CD8-positive, alpha-beta memory T cell (primary cell): ENCODE results near the gene PTPRE. TPM values are rescaled to one million over a fixed set of nuclear protein-coding genes. Genes with fewer than 3 reads are reported as not detected.

Experiments
- CTCF ChIA-PET: fragments of 350-600 bp; sonication (Branson Sonifier 250); formaldehyde crosslinking; loops from one replicate; lab custom pipeline; 2021; ENCODE audit warnings: antibody characterized with exemption; lab: Charles Lee
- POLR2A ChIA-PET: fragments of 350-600 bp; sonication (Branson Sonifier 250); formaldehyde crosslinking; loops from one replicate; lab custom pipeline; 2021; ENCODE audit warnings: antibody characterized with exemption; lab: Charles Lee
- DNase-seq, 5 donors: peaks; one replicate each; pipeline versions ENCODE4 v3.0.0 to v3.0.0-alpha.2; 2020 to 2022; ENCODE audit warnings: mixed read lengths in 1 of 5
- H3K27ac ChIP-seq: one replicate; pipeline ENCODE4 v1.7.0; 2013; ENCODE audit warnings: low read depth, mild to moderate bottlenecking, low read length, moderate library complexity
- H3K27me3 ChIP-seq: 2 replicates; pipeline ENCODE4 v1.7.0; 2013; ENCODE audit warnings: low read length, mild to moderate bottlenecking; ENCODE audit not compliant: insufficient read depth, poor library complexity, severe bottlenecking
- H3K36me3 ChIP-seq: 2 replicates; pipeline ENCODE4 v1.7.0; 2013; ENCODE audit warnings: mild to moderate bottlenecking, low read length, moderate library complexity; ENCODE audit not compliant: insufficient read depth
- H3K4me1 ChIP-seq: 2 replicates; pipeline ENCODE4 v1.7.0; 2013; ENCODE audit warnings: mild to moderate bottlenecking, low read length, moderate library complexity; ENCODE audit not compliant: insufficient read depth
- H3K4me3 ChIP-seq: 2 replicates; pipeline ENCODE4 v1.7.0; 2013; ENCODE audit warnings: mild to moderate bottlenecking, low read length
- H3K9me3 ChIP-seq: 2 replicates; pipeline ENCODE4 v1.7.0; 2013; ENCODE audit warnings: mild to moderate bottlenecking, low read length
- H3K27ac Mint-ChIP-seq, 8 donors: one replicate each; pipeline ENCODE4 v1.8.0; 2020 to 2021; ENCODE audit warnings: mixed read lengths in 8 of 8, mild to moderate bottlenecking in 6 of 8, inconsistent platforms in 3 of 8, moderate library complexity in 3 of 8
- H3K27me3 Mint-ChIP-seq, 2 donors: one replicate each; pipeline ENCODE4 v1.8.0; 2020 to 2021; ENCODE audit warnings: mixed read lengths in 2 of 2, mild to moderate bottlenecking in 1 of 2, moderate library complexity in 1 of 2
- H3K36me3 Mint-ChIP-seq, 3 donors: one replicate each; pipeline ENCODE4 v1.8.0; 2020 to 2021; ENCODE audit warnings: mixed read lengths in 3 of 3, inconsistent platforms in 1 of 3, mild to moderate bottlenecking in 1 of 3
- H3K4me1 Mint-ChIP-seq, 3 donors: one replicate each; pipeline ENCODE4 v1.8.0; 2020 to 2021; ENCODE audit warnings: mixed read lengths in 3 of 3, inconsistent platforms in 1 of 3, mild to moderate bottlenecking in 1 of 3
- H3K4me3 Mint-ChIP-seq, 7 donors: one replicate each; pipeline ENCODE4 v1.8.0; 2020 to 2021; ENCODE audit warnings: mixed read lengths in 7 of 7, mild to moderate bottlenecking in 6 of 7, moderate library complexity in 4 of 7, inconsistent platforms in 2 of 7
- H3K9me3 Mint-ChIP-seq, 5 donors: one replicate each; pipeline ENCODE4 v1.8.0; 2020 to 2022; ENCODE audit warnings: mixed read lengths in 5 of 5, mild to moderate bottlenecking in 3 of 5, moderate library complexity in 2 of 5, inconsistent platforms in 1 of 5
- polyA plus RNA-seq: library from polyadenylated mRNA; unstranded; fragments of 300-500 nt; fragmentation: Illumina TruSeq; gene quantifications from one replicate; pipeline ENCODE4 v1.2.3, GENCODE V29; 2021
- total RNA-seq, 2 experiments: library from RNA; stranded (reverse); gene quantifications; one replicate each; pipeline ENCODE4 v1.2.3, GENCODE V29; 2021

The PTPRE gene
- total and polyA plus RNA-seq, 3 experiments from 2014 or later, result 25.2 to 29.5 (median 26.0) TPM

DNA sequence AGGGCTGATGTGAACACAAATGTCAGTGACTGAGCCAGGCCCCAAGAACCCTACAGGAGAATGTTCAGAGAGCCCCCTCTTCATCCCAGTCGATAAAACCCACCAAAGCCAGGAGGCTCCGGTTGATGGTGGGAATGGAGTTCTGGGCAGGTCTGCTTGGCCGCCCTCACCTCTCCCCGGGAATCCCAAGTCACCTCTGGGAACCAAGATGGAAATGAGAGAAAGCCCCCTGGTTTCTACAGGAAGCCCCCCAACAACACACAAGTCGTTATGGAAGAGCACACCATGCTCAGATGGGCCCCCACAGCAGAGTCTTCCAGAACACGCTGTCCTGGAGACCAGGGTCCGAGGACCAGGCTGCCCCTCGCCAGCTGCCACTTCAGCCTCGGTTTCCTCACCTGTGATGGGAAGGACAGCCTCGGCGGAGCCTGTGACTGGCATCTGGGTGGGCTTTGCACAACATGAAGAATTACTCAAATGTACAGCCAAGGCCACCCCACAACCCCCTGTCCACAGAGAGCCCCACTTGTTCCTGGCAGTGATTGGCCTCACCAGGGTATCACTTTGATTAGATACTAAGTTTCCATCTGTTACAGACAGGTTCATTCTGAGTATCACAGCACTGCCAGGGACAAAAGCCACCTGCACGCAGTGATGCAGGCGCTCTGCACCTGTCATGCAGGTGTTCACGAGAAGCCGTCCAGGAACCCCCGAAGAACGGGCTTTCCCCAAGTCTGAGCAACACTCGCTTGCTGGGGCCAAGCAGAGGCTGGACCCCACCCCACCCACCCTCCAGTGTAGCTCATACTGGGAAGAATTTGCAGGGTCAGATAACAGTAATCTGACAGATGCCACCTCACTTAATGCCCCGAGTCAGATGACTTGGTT lies 161.7 kb downstream of the PTPRE start:
- Histone ChIP-seq H3K36me3 (peaks cover 62% of the 10 kb centered on the region), H3K4me3 (no peak overlapping the region), H3K4me1 (peaks cover 34% of the 10 kb centered on the region), H3K27ac (no peak overlapping the region), H3K9me3 (no peaks in the 10 kb centered on the region), H3K27me3 (no peaks in the 10 kb centered on the region)
- POLR2A ChIA-PET, result interaction anchor here (1.1 to 1.2 kb wide), 2 partner anchors 21 to 33 kb away, joined by 6 to 15 read pairs; no protein-coding TSS in a partner anchor
- CTCF ChIA-PET, result interaction anchor here (0.6 to 11.1 kb wide), 30 partner anchors 10 to 162 kb away, joined by 3 to 242 read pairs (median 4); partner anchors contain the start of gene PTPRE
- Mint-ChIP-seq H3K4me1 (peaks cover 49 to 54% (median 50%) of the 10 kb centered on the region in 3 donors), H3K9me3 (no peaks in the 10 kb centered on the region), H3K36me3 (peaks cover 30 to 83% (median 33%) of the 10 kb centered on the region in 3 donors), H3K27ac (peak overlapping the region in 6 of 8 donors; percentile 74 to 88 (median 80)), H3K4me3 (peak overlapping the region in 1 of 7 donors; percentile 11), H3K27me3 (no peaks in the 10 kb centered on the region)
- no peak for DNase-seq

DNA sequence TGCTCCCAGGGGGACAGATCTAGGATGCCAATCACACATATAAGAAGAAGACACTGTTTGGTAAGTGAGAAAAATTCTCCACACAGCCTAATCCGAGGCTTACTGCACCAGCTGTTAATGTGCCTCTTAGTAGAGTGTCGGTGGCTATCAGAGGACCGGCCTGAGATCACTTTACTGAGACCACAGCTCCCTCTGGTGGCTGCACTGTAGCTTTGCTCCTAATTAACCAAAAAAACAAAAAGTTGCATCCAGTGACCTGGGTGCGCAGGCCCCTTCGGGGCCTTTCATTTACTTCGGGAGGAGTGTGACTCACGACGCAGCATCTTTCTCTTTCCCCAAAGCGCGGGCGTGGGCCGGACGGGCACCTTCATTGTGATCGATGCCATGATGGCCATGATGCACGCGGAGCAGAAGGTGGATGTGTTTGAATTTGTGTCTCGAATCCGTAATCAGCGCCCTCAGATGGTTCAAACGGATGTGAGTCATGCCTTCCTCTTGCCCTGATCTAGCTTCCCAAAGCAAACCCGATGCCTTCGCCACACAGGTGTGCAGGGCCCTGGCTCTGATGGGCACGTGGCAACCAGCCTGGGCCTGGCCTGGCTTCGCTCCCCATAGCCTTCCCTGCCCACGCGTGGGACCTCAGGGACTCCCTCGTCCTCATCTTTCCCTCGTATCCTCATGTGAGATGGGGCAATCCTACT lies 162.6 kb downstream of the PTPRE start:
- H3K9me3 ChIP-seq, result no peaks in the 10 kb centered on the region
- peaks cover 25% of the 10 kb centered on the region for H3K4me1 ChIP-seq
- peaks cover 67% of the 10 kb centered on the region for H3K36me3 ChIP-seq
- peak; percentile 67 to 84 (median 68) for DNase-seq
- peak overlapping the region in 7 of 8 donors; percentile 9 to 88 (median 76) for H3K27ac Mint-ChIP-seq
- CTCF ChIA-PET, result interaction anchor here (0.6 to 11.1 kb wide), 31 partner anchors 9 to 163 kb away, joined by 3 to 242 read pairs (median 4); partner anchors contain the start of gene PTPRE
- POLR2A ChIA-PET, result interaction anchor here (1.1 to 1.2 kb wide), 2 partner anchors 22 to 34 kb away, joined by 6 to 15 read pairs; no protein-coding TSS in a partner anchor
- no peak overlapping the region for H3K27ac ChIP-seq
- no peaks in the 10 kb centered on the region for H3K27me3 Mint-ChIP-seq
- no peak overlapping the region for H3K4me3 ChIP-seq
- H3K36me3 Mint-ChIP-seq, result peaks cover 34 to 90% (median 38%) of the 10 kb centered on the region in 3 donors
- no peaks in the 10 kb centered on the region for H3K9me3 Mint-ChIP-seq
- H3K27me3 ChIP-seq, result no peaks in the 10 kb centered on the region
- H3K4me3 Mint-ChIP-seq, result peak overlapping the region in 2 of 7 donors; percentile 11 to 44
- peaks cover 44 to 51% (median 45%) of the 10 kb centered on the region in 3 donors for H3K4me1 Mint-ChIP-seq

DNA sequence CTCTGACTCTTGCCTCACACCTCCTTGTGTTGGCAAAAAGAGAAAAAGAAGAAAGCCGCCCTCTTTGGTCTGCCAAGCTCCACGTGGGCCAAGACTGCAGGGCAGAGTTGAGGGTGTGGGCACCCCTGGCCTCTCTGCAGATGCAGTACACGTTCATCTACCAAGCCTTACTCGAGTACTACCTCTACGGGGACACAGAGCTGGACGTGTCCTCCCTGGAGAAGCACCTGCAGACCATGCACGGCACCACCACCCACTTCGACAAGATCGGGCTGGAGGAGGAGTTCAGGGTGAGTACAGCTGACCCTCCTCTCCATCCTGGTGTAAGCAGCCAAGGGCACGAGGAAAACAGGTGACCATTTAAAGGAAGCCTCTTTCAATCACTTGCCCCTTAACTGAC lies 163.3 kb downstream of the PTPRE start:
- H3K27ac Mint-ChIP-seq, result no peak overlapping the region
- CTCF ChIA-PET, result interaction anchor here (1.1 to 11.1 kb wide), 16 partner anchors 13 to 164 kb away, joined by 3 to 242 read pairs (median 8); partner anchors contain the start of gene PTPRE
- no peaks in the 10 kb centered on the region for H3K27me3 Mint-ChIP-seq
- no peaks in the 10 kb centered on the region for H3K27me3 ChIP-seq
- no peak overlapping the region for H3K4me3 Mint-ChIP-seq
- H3K4me3 ChIP-seq, result no peak overlapping the region
- peaks cover 19% of the 10 kb centered on the region for H3K4me1 ChIP-seq
- peaks cover 35 to 95% (median 38%) of the 10 kb centered on the region in 3 donors for H3K36me3 Mint-ChIP-seq
- no peak for DNase-seq
- POLR2A ChIA-PET, result no interaction called here
- H3K4me1 Mint-ChIP-seq, result peaks cover 39 to 51% (median 41%) of the 10 kb centered on the region in 3 donors
- peaks cover 73% of the 10 kb centered on the region for H3K36me3 ChIP-seq
- no peak overlapping the region for H3K27ac ChIP-seq
- H3K9me3 ChIP-seq, result no peaks in the 10 kb centered on the region
- H3K9me3 Mint-ChIP-seq, result no peaks in the 10 kb centered on the region

DNA sequence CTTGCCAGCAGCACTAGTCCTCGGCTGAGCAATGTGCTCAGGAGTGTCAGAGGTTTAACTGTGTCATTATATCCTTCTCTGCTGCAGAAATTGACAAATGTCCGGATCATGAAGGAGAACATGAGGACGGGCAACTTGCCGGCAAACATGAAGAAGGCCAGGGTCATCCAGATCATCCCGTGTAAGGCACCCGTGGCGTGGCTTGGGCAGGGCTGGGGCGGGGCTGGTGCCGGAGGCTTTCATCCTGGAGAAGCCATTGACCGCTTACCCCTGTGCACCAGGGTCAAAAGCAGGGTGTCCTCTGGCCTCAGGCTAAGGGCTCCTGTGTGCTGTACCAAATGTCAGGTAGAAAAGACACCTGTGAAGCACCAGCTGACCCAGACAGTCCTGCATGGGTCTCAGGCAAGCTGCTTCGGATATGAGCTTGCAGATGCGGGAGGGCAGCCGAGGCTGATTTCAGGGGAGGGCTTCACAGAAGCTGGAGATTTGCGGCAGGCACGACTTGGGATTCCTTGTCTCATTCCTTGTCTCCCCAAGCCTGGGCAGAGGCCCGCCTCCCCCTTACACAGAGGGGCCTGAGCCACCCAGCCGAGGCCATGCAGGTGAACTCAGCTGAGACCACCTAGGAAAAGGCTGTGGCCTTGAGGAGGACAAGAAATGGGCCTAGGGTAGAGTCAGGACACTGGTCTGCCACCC lies 164.0 kb downstream of the PTPRE start:
- peaks cover 32 to 94% (median 40%) of the 10 kb centered on the region in 3 donors for H3K36me3 Mint-ChIP-seq

DNA sequence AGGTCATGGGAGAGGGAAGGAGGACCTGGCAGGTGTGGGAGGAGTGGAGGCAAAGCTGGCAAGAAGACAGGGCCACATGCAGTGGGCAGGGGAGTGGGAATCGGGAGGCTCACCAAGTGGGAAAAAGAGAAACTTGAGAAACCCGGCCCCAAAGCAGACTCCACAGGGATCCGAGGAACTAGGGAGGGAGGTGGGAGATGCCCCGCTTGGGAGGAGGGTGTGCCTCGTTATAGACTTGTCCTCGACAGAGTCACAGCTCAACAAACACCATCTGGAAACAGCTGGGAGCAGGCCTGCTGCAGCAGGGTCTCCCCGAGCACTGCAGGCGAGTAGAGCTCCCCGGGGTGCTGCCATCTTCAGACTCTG lies 164.5 kb downstream of the PTPRE start:
- peaks cover 27 to 40% (median 29%) of the 10 kb centered on the region in 3 donors for H3K4me1 Mint-ChIP-seq
- H3K4me3 Mint-ChIP-seq, result peak overlapping the region in 1 of 7 donors; percentile 6
- Histone ChIP-seq H3K27me3 (no peaks in the 10 kb centered on the region), H3K4me1 (peaks cover 6% of the 10 kb centered on the region), H3K27ac (no peak overlapping the region), H3K36me3 (peaks cover 75% of the 10 kb centered on the region), H3K4me3 (no peak overlapping the region), H3K9me3 (no peaks in the 10 kb centered on the region)
- H3K36me3 Mint-ChIP-seq, result peaks cover 29 to 94% (median 36%) of the 10 kb centered on the region in 3 donors
- H3K27me3 Mint-ChIP-seq, result no peaks in the 10 kb centered on the region
- CTCF ChIA-PET, result interaction anchor here (1.2 to 11.1 kb wide), 8 partner anchors 10 to 165 kb away, joined by 3 to 242 read pairs (median 6); partner anchors contain the start of gene PTPRE
- no peak overlapping the region for H3K27ac Mint-ChIP-seq
- no peaks in the 10 kb centered on the region for H3K9me3 Mint-ChIP-seq
- DNase-seq, result no peak
- POLR2A ChIA-PET, result interaction anchor here (0.6 to 1.1 kb wide), 2 partner anchors 11 to 24 kb away, joined by 3 read pairs; no protein-coding TSS in a partner anchor

More for the DNA sequence above, 164.0 kb downstream of the PTPRE start:
- no peaks in the 10 kb centered on the region for H3K9me3 ChIP-seq
- no peak for DNase-seq
- H3K4me1 ChIP-seq, result peaks cover 12% of the 10 kb centered on the region
- no peaks in the 10 kb centered on the region for H3K27me3 ChIP-seq
- POLR2A ChIA-PET, result interaction anchor here (0.6 to 1.1 kb wide), 2 partner anchors 11 to 23 kb away, joined by 3 read pairs; no protein-coding TSS in a partner anchor
- Mint-ChIP-seq H3K27me3 (no peaks in the 10 kb centered on the region), H3K27ac (no peak overlapping the region), H3K4me3 (peak overlapping the region in 1 of 7 donors; percentile 6), H3K9me3 (no peaks in the 10 kb centered on the region), H3K4me1 (peaks cover 31 to 45% (median 34%) of the 10 kb centered on the region in 3 donors)
- no peak overlapping the region for H3K4me3 ChIP-seq
- H3K36me3 ChIP-seq, result peaks cover 75% of the 10 kb centered on the region
- no peak overlapping the region for H3K27ac ChIP-seq
- CTCF ChIA-PET, result interaction anchor here (0.6 to 11.1 kb wide), 9 partner anchors 9 to 164 kb away, joined by 3 to 242 read pairs (median 11); partner anchors contain the start of gene PTPRE

DNA sequence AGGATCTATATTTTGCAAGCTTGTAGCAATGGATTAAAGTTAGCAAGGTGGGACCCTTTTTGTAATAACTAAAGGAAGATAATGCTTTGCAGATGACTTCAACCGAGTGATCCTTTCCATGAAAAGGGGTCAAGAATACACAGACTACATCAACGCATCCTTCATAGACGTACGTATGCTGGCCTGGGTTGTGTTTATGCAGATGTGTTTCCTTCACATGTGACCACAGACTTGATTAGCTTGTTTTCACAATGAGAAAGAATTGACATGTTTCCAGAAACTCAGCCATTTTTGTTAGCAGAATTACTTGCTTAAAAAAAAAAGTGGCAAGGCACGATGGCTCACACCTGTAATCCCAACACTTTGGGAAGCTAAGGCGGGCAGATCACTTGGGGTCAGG lies 165.1 kb downstream of the PTPRE start:
- DNase-seq, result no peak
- Mint-ChIP-seq H3K27ac (no peak overlapping the region), H3K27me3 (no peaks in the 10 kb centered on the region), H3K9me3 (no peaks in the 10 kb centered on the region), H3K4me3 (no peak overlapping the region), H3K36me3 (peaks cover 22 to 94% (median 31%) of the 10 kb centered on the region in 3 donors), H3K4me1 (peaks cover 20 to 33% (median 23%) of the 10 kb centered on the region in 3 donors)
- Histone ChIP-seq H3K27ac (no peak overlapping the region), H3K4me1 (peaks cover 6% of the 10 kb centered on the region), H3K27me3 (no peaks in the 10 kb centered on the region), H3K4me3 (no peak overlapping the region), H3K9me3 (no peaks in the 10 kb centered on the region), H3K36me3 (peaks cover 75% of the 10 kb centered on the region)
- POLR2A ChIA-PET, result interaction anchor here (1.1 kb wide), 1 partner anchor 25 kb away, joined by 3 read pairs; no protein-coding TSS in a partner anchor
- CTCF ChIA-PET, result interaction anchor here (0.7 to 11.1 kb wide), 9 partner anchors 11 to 166 kb away, joined by 3 to 242 read pairs (median 6); partner anchors contain the start of gene PTPRE
